GM23338 (cell line): ENCODE measurements around the gene ZNF627. TPM values are rescaled to one million over a fixed set of nuclear protein-coding genes. Genes with fewer than 3 reads are reported as not detected.

Experiments
- ATAC-seq: fragments of 200-7000 bp; cut with Tn5 transposase; 3 replicates; pipeline ENCODE4 v1.9.1; 2020
- DNase-seq: peaks from one replicate; pipeline ENCODE4 v3.0.0-alpha.2; 2015; ENCODE audit warnings: low spot score
- H2AFZ ChIP-seq: fragments of 200-600 bp; sonication (generic); 2 replicates; pipeline ENCODE4 v1.8.0; 2016; ENCODE audit warnings: antibody characterized with exemption, mild to moderate bottlenecking, moderate library complexity
- H3F3A ChIP-seq: fragments of 200-600 bp; sonication (generic); replicated peaks from 2 replicates; pipeline ENCODE4 v1.8.0; 2017; ENCODE audit warnings: antibody characterized with exemption, mixed run types, low read depth
- H3K27ac ChIP-seq: fragments of 200-600 bp; sonication (generic); 2 replicates; pipeline ENCODE4 v1.6.1; 2016; ENCODE audit warnings: low read depth
- H3K27me3 ChIP-seq: fragments of 200-600 bp; sonication (generic); 2 replicates; pipeline ENCODE4 v1.8.0; 2016; ENCODE audit warnings: mild to moderate bottlenecking, mixed run types, moderate library complexity; ENCODE audit not compliant: insufficient read depth
- H3K36me3 ChIP-seq: fragments of 200-600 bp; sonication (generic); 2 replicates; pipeline ENCODE4 v1.8.0; 2016; ENCODE audit warnings: mild to moderate bottlenecking; ENCODE audit not compliant: insufficient read depth
- H3K4me1 ChIP-seq: fragments of 200-600 bp; sonication (generic); 2 replicates; pipeline ENCODE4 v1.8.0; 2016; ENCODE audit warnings: mild to moderate bottlenecking, moderate library complexity; ENCODE audit not compliant: insufficient read depth
- H3K4me2 ChIP-seq: fragments of 200-600 bp; sonication (generic); 2 replicates; pipeline ENCODE4 v1.7.1; 2017; ENCODE audit warnings: mixed run types
- H3K4me3 ChIP-seq: fragments of 200-600 bp; sonication (generic); 2 replicates; pipeline ENCODE4 v1.6.1; 2016; ENCODE audit warnings: mixed run types
- H3K79me2 ChIP-seq: fragments of 200-600 bp; sonication (generic); replicated peaks from 2 replicates; pipeline ENCODE4 v1.8.0; 2017; ENCODE audit warnings: mild to moderate bottlenecking; ENCODE audit not compliant: insufficient read depth
- H3K9me2 ChIP-seq: fragments of 200-600 bp; sonication (generic); 2 replicates; pipeline ENCODE4 v1.8.0; 2017; ENCODE audit not compliant: insufficient read depth
- H4K20me1 ChIP-seq: fragments of 200-600 bp; sonication (generic); replicated peaks from 2 replicates; pipeline ENCODE4 v1.8.0; 2017; ENCODE audit warnings: mild to moderate bottlenecking; ENCODE audit not compliant: insufficient read depth
- H3K27ac Mint-ChIP-seq: 2 replicates; pipeline ENCODE4 v1.8.0; 2020; ENCODE audit warnings: inconsistent platforms, mild to moderate bottlenecking, moderate library complexity, mixed read lengths
- H3K27me3 Mint-ChIP-seq: 3 replicates; pipeline ENCODE4 v1.8.0; 2022; ENCODE audit warnings: low read depth, mild to moderate bottlenecking, moderate library complexity, mixed read lengths, inconsistent platforms; ENCODE audit not compliant: insufficient read depth, poor library complexity
- H3K36me3 Mint-ChIP-seq: 3 replicates; pipeline ENCODE4 v1.8.0; 2021; ENCODE audit warnings: low read depth, mild to moderate bottlenecking, inconsistent platforms, moderate library complexity, mixed read lengths
- H3K4me1 Mint-ChIP-seq: 3 replicates; pipeline ENCODE4 v1.8.0; 2020; ENCODE audit warnings: mild to moderate bottlenecking, inconsistent platforms, mixed read lengths
- H3K4me3 Mint-ChIP-seq: 3 replicates; pipeline ENCODE4 v1.8.0; 2021; ENCODE audit warnings: moderate library complexity, mild to moderate bottlenecking, inconsistent platforms, mixed read lengths
- H3K9me3 Mint-ChIP-seq: 3 replicates; pipeline ENCODE4 v1.8.0; 2020; ENCODE audit warnings: moderate library complexity, mild to moderate bottlenecking, inconsistent platforms, mixed read lengths
- EZH2 ChIP-seq: fragments of 200-600 bp; sonication (generic); IDR thresholded peaks from one replicate; pipeline ENCODE4 v1.8.0; 2017; ENCODE audit warnings: antibody characterized with exemption, mild to moderate bottlenecking, low read depth; ENCODE audit not compliant: unreplicated experiment
- EZH2phosphoT487 ChIP-seq: fragments of 200-600 bp; sonication (generic); IDR thresholded peaks from one replicate; pipeline ENCODE4 v1.8.1; 2018; ENCODE audit warnings: antibody characterized with exemption; ENCODE audit not compliant: unreplicated experiment
- JUNB ChIP-seq: IDR thresholded peaks from one replicate; pipeline ENCODE4 v1.6.1; 2016; ENCODE audit warnings: antibody characterized with exemption; ENCODE audit not compliant: unreplicated experiment
- NANOG ChIP-seq: IDR thresholded peaks from 2 replicates; pipeline ENCODE4 v1.6.1; 2016; ENCODE audit warnings: antibody characterized with exemption, borderline replicate concordance
- STAT1 ChIP-seq: IDR thresholded peaks from one replicate; pipeline ENCODE4 v1.6.1; 2016; ENCODE audit warnings: antibody characterized with exemption; ENCODE audit not compliant: unreplicated experiment
- ZNF114 ChIP-seq: fragments of 250-450 bp; sonication (Bioruptor Pico); IDR thresholded peaks from 2 replicates; pipeline ENCODE4 v1.5.0; 2020; ENCODE audit warnings: mild to moderate bottlenecking, moderate library complexity
- ZNF331 ChIP-seq: fragments of 250-450 bp; sonication (Bioruptor Pico); IDR thresholded peaks from 2 replicates; pipeline ENCODE4 v1.5.0; 2020; ENCODE audit warnings: low read depth, mild to moderate bottlenecking, moderate library complexity
- polyA plus RNA-seq: library from polyadenylated mRNA; unstranded; fragments of >200 nt; fragmentation: Nextera tagmentation; extraction: Ambion mirVana; gene quantifications from 2 replicates; pipeline ENCODE4 v1.2.1, GENCODE V29; 2016
- total RNA-seq: library from RNA; depleted of rRNA; stranded (reverse); fragments of >200 nt; shearing (Covaris generic); gene quantifications from 2 replicates; pipeline ENCODE4 v1.2.3, GENCODE V29; 2014
- TF ChIP-seq, protein P1 (sequence below), 2 experiments: fragments of 200-600 bp in 1 of 2; sonication (generic) in 1 of 2; conservative IDR thresholded peaks; 2 replicates each; pipeline versions ENCODE4 v1.5.1 to v1.6.1; 2016 to 2017; ENCODE audit warnings: antibody characterized with exemption in 2 of 2, low read depth in 2 of 2, mild to moderate bottlenecking in 2 of 2, moderate library complexity in 1 of 2
- TF ChIP-seq, protein P2 (sequence below): fragments of 250-450 bp; sonication (Bioruptor Pico); IDR thresholded peaks from 2 replicates; pipeline ENCODE4 v1.5.0; 2020; ENCODE audit warnings: mild to moderate bottlenecking, moderate library complexity
- TF ChIP-seq, protein P3 (sequence below): IDR thresholded peaks from 2 replicates; pipeline ENCODE4 v1.6.1; 2016; ENCODE audit warnings: antibody characterized with exemption

The ZNF627 gene
- total and polyA plus RNA-seq, 2 experiments from 2014 or later = 9.0 to 15.4 TPM

DNA sequence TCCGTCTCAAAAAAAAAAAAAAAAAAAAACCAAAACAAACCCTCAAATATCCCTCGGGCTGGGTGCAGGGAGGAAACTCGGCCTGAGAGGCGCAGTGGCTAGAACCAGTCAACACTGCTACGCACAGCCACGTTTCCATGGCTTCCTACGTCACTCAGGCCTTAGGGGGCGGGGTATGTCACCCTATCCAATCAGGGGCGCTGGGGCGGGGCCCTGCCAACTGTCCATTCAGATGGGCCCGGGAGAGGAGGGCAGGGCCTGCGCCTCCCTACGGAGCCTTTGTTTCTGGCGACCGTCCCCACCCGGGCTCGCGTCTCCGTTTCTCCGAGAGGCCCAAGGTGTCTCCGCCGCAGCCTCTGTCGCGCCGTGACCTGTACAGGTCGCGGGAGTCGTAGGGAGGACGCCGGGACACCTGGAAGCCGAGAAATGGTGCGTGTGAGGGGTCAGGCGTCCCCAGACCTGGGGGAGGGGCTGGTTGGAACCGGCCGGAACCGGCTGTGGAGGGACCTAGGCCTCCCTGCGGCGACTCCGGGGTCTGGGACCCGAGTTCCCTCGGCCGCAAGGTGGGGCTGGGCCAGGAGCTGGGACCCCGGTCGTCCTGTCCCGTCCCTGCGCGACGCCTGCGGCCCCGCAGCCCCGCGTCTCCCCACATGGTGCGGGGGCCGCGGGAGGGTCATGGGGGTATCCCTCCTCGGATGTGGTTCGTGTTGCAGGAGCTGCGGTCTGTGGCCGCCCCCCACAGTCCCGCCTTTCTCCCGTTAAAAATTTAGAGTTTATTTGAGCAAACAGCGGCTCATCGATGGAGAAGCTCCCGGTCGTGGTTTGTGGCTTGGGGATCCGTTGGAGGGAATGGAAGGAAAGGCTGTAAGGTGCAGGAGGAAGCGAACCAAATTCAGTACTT is at the start of gene ZNF627 (continued):
- TF ChIP-seq ZNF331 (CRISPR knock-in tag) = no peak

DNA sequence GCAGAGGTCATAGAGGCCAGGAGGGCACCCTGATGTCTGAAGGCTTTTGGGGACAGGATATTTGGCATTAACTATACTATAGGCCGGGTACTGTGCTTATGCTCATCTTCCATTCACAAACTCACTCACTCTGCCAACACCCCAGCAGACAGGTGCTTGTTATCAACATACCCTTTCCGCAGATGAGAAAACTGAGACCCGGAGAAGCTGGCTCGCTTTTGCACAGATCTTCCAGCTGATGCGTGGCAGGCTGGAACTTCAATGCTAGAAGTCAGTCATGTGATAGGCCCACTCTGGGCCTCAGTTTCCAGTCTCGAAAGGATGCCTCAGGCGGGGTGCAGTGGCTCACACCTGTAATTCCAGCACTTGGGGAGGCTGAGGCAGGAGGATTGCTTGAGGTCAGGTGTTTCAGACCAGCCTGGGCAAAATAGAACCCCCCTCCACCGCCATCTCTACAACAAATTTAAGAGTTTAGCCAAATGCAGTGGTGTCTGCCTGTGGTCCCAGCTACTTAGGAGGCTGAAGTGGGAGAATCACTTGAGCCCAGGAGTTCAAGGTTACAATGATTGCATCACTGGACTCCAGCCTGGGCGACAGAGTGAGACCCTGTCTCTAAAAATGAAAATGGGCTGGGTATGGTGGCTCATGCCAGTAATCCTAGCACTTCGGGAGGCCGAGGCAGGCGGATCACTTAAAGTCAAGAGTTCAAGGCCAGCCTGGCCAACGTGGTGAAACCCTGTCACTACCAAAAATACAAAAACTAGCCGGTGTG is 49.2 kb upstream of the ZNF627 start:
- Mint-ChIP-seq H3K27me3 (peaks cover 8% of the 10 kb centered on the region), H3K4me1 (no peaks in the 10 kb centered on the region), H3K4me3 (no peak overlapping the region), H3K9me3 (no peaks in the 10 kb centered on the region), H3K27ac (no peak overlapping the region), H3K36me3 (peaks cover 11% of the 10 kb centered on the region; the same call in 2 of the 3 replicates)
- H3K27ac ChIP-seq = no peak overlapping the region
- no peak overlapping the region for H3K4me2 ChIP-seq
- no peak for DNase-seq
- H4K20me1 ChIP-seq = no peaks in the 10 kb centered on the region
- no peaks in the 10 kb centered on the region for H3K79me2 ChIP-seq
- H3K36me3 ChIP-seq = no peaks in the 10 kb centered on the region
- H3K27me3 ChIP-seq = no peaks in the 10 kb centered on the region
- no peaks in the 10 kb centered on the region for H3K4me1 ChIP-seq
- no peak overlapping the region for H3K4me3 ChIP-seq
- no peak overlapping the region for H2AFZ ChIP-seq
- no peaks in the 10 kb centered on the region for H3K9me2 ChIP-seq
- H3F3A ChIP-seq = no peaks in the 10 kb centered on the region
- ATAC-seq = no peak
- TF ChIP-seq ZNF331 (CRISPR knock-in tag) = no peak
- TF ChIP-seq, protein P1, sequence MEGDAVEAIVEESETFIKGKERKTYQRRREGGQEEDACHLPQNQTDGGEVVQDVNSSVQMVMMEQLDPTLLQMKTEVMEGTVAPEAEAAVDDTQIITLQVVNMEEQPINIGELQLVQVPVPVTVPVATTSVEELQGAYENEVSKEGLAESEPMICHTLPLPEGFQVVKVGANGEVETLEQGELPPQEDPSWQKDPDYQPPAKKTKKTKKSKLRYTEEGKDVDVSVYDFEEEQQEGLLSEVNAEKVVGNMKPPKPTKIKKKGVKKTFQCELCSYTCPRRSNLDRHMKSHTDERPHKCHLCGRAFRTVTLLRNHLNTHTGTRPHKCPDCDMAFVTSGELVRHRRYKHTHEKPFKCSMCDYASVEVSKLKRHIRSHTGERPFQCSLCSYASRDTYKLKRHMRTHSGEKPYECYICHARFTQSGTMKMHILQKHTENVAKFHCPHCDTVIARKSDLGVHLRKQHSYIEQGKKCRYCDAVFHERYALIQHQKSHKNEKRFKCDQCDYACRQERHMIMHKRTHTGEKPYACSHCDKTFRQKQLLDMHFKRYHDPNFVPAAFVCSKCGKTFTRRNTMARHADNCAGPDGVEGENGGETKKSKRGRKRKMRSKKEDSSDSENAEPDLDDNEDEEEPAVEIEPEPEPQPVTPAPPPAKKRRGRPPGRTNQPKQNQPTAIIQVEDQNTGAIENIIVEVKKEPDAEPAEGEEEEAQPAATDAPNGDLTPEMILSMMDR (conservative IDR thresholded peaks at IDR 0.05; ENCODE audit: low read depth in 2 of 2) = no peak
- no peak for TF ChIP-seq STAT1
- TF ChIP-seq, protein P2, sequence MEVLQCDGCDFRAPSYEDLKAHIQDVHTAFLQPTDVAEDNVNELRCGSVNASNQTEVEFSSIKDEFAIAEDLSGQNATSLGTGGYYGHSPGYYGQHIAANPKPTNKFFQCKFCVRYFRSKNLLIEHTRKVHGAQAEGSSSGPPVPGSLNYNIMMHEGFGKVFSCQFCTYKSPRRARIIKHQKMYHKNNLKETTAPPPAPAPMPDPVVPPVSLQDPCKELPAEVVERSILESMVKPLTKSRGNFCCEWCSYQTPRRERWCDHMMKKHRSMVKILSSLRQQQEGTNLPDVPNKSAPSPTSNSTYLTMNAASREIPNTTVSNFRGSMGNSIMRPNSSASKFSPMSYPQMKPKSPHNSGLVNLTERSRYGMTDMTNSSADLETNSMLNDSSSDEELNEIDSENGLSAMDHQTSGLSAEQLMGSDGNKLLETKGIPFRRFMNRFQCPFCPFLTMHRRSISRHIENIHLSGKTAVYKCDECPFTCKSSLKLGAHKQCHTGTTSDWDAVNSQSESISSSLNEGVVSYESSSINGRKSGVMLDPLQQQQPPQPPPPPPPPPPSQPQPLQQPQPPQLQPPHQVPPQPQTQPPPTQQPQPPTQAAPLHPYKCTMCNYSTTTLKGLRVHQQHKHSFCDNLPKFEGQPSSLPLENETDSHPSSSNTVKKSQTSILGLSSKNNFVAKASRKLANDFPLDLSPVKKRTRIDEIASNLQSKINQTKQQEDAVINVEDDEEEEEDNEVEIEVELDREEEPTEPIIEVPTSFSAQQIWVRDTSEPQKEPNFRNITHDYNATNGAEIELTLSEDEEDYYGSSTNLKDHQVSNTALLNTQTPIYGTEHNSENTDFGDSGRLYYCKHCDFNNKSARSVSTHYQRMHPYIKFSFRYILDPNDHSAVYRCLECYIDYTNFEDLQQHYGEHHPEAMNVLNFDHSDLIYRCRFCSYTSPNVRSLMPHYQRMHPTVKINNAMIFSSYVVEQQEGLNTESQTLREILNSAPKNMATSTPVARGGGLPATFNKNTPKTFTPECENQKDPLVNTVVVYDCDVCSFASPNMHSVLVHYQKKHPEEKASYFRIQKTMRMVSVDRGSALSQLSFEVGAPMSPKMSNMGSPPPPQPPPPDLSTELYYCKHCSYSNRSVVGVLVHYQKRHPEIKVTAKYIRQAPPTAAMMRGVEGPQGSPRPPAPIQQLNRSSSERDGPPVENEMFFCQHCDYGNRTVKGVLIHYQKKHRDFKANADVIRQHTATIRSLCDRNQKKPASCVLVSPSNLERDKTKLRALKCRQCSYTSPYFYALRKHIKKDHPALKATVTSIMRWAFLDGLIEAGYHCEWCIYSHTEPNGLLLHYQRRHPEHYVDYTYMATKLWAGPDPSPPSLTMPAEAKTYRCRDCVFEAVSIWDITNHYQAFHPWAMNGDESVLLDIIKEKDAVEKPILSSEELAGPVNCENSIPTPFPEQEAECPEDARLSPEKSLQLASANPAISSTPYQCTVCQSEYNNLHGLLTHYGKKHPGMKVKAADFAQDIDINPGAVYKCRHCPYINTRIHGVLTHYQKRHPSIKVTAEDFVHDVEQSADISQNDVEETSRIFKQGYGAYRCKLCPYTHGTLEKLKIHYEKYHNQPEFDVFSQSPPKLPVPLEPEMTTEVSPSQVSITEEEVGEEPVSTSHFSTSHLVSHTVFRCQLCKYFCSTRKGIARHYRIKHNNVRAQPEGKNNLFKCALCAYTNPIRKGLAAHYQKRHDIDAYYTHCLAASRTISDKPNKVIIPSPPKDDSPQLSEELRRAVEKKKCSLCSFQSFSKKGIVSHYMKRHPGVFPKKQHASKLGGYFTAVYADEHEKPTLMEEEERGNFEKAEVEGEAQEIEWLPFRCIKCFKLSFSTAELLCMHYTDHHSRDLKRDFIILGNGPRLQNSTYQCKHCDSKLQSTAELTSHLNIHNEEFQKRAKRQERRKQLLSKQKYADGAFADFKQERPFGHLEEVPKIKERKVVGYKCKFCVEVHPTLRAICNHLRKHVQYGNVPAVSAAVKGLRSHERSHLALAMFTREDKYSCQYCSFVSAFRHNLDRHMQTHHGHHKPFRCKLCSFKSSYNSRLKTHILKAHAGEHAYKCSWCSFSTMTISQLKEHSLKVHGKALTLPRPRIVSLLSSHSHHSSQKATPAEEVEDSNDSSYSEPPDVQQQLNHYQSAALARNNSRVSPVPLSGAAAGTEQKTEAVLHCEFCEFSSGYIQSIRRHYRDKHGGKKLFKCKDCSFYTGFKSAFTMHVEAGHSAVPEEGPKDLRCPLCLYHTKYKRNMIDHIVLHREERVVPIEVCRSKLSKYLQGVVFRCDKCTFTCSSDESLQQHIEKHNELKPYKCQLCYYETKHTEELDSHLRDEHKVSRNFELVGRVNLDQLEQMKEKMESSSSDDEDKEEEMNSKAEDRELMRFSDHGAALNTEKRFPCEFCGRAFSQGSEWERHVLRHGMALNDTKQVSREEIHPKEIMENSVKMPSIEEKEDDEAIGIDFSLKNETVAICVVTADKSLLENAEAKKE (CRISPR knock-in tag) = no peak
- TF ChIP-seq, protein P3, sequence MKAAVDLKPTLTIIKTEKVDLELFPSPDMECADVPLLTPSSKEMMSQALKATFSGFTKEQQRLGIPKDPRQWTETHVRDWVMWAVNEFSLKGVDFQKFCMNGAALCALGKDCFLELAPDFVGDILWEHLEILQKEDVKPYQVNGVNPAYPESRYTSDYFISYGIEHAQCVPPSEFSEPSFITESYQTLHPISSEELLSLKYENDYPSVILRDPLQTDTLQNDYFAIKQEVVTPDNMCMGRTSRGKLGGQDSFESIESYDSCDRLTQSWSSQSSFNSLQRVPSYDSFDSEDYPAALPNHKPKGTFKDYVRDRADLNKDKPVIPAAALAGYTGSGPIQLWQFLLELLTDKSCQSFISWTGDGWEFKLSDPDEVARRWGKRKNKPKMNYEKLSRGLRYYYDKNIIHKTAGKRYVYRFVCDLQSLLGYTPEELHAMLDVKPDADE = no peak
- TF ChIP-seq JUNB = no peak
- TF ChIP-seq NANOG = no peak
- TF ChIP-seq EZH2phosphoT487 = no peak
- TF ChIP-seq EZH2 = no peak
- no peak for TF ChIP-seq ZNF114
